ENCODE results near the gene TENM4. TPM values are rescaled to one million over a fixed set of nuclear protein-coding genes. Genes with fewer than 3 reads are reported as not detected.
"Not testable (repeated sequence)": the region's sequence is repeated elsewhere in the genome, so short reads cannot be mapped to it uniquely, and the experiment has no call there.

TENM4 gene
- total and polyA plus RNA-seq, 4 experiments from 2014 or later, result 0.25 to 0.28 TPM; not detected in 2

GRCh38 chr11:79196950-79197349 is 243.9 kb downstream of the TENM4 start:
- H3K27ac ChIP-seq (ENCODE audit: low read depth, low read length), result no peak overlapping the region
- H3K4me3 ChIP-seq (ENCODE audit: low read length in 2 of 2), result no peak overlapping the region
- no peak overlapping the region for H3K4me3 Mint-ChIP-seq
- no peak for DNase-seq
- no peaks in the 10 kb centered on the region for H3K36me3 Mint-ChIP-seq
- H3K27me3 Mint-ChIP-seq, result no peaks in the 10 kb centered on the region
- no peaks in the 10 kb centered on the region for H3K36me3 ChIP-seq (ENCODE audit: insufficient read depth, low read length)
- intact Hi-C loops (cut with micrococcal nuclease), result no loop called here
- H3K4me1 ChIP-seq (ENCODE audit: insufficient read depth, low read length), result no peaks in the 10 kb centered on the region
- H3K9me3 Mint-ChIP-seq, result peaks cover 0 to 6% (median 1%) of the 10 kb centered on the region in 8 donors
- CTCF ChIA-PET (ENCODE audit: partially characterized antibody), result no interaction called here
- H3K27me3 ChIP-seq (ENCODE audit: insufficient read depth, low read length), result no peaks in the 10 kb centered on the region
- no peak overlapping the region for H3K27ac Mint-ChIP-seq
- H3K9me3 ChIP-seq (ENCODE audit: control insufficient read depth in 1 of 2, low read length in 2 of 2), result no peaks in the 10 kb centered on the region
- POLR2A ChIA-PET (ENCODE audit: partially characterized antibody), result no interaction called here
- no peaks in the 10 kb centered on the region for H3K4me1 Mint-ChIP-seq

- Histone ChIP-seq H3K4me1 (ENCODE audit: insufficient read depth, low read length) (no peaks in the 10 kb centered on the region), H3K27me3 (ENCODE audit: insufficient read depth, low read length) (no peaks in the 10 kb centered on the region), H3K4me3 (ENCODE audit: low read length in 2 of 2) (no peak overlapping the region), H3K9me3 (ENCODE audit: control insufficient read depth in 1 of 2, low read length in 2 of 2) (no peaks in the 10 kb centered on the region), H3K27ac (ENCODE audit: low read depth, low read length) (no peak overlapping the region), H3K36me3 (ENCODE audit: insufficient read depth, low read length) (no peaks in the 10 kb centered on the region)
- H3K9me3 Mint-ChIP-seq, result peaks cover 0 to 6% (median 0%) of the 10 kb centered on the region in 8 donors
- no peaks in the 10 kb centered on the region for H3K36me3 Mint-ChIP-seq
- CTCF ChIA-PET (ENCODE audit: partially characterized antibody), result no interaction called here
- H3K27ac Mint-ChIP-seq, result no peak overlapping the region
- H3K27me3 Mint-ChIP-seq, result no peaks in the 10 kb centered on the region
- no peak for DNase-seq
- intact Hi-C loops (cut with micrococcal nuclease), result no loop called here
- POLR2A ChIA-PET (ENCODE audit: partially characterized antibody), result no interaction called here
- no peak overlapping the region for H3K4me3 Mint-ChIP-seq
- H3K4me1 Mint-ChIP-seq, result no peaks in the 10 kb centered on the region
Observed at GRCh38 chr11:79195209-79195608, 245.6 kb downstream of the TENM4 start.

- intact Hi-C loops (cut with micrococcal nuclease), result no loop called here
Observed at GRCh38 chr11:79193663-79194310, 247.0 kb downstream of the TENM4 start.

GRCh38 chr11:79192836-79193235 is 248.0 kb downstream of the TENM4 start:
- no peaks in the 10 kb centered on the region for H3K4me1 Mint-ChIP-seq
- intact Hi-C loops (cut with micrococcal nuclease), result no loop called here
- no peaks in the 10 kb centered on the region for H3K27me3 Mint-ChIP-seq
- Histone ChIP-seq H3K27ac (ENCODE audit: low read depth, low read length) (no peak overlapping the region), H3K4me1 (ENCODE audit: insufficient read depth, low read length) (no peaks in the 10 kb centered on the region), H3K27me3 (ENCODE audit: insufficient read depth, low read length) (no peaks in the 10 kb centered on the region), H3K36me3 (ENCODE audit: insufficient read depth, low read length) (no peaks in the 10 kb centered on the region), H3K9me3 (ENCODE audit: control insufficient read depth in 1 of 2, low read length in 2 of 2) (no peaks in the 10 kb centered on the region), H3K4me3 (ENCODE audit: low read length in 2 of 2) (no peak overlapping the region)
- POLR2A ChIA-PET (ENCODE audit: partially characterized antibody), result no interaction called here
- no peak overlapping the region for H3K4me3 Mint-ChIP-seq
- no peak overlapping the region for H3K27ac Mint-ChIP-seq
- H3K9me3 Mint-ChIP-seq, result peaks cover 0 to 6% (median 1%) of the 10 kb centered on the region in 8 donors
- no peak for DNase-seq
- CTCF ChIA-PET (ENCODE audit: partially characterized antibody), result no interaction called here
- no peaks in the 10 kb centered on the region for H3K36me3 Mint-ChIP-seq

More at GRCh38 chr11:79193663-79194310, 247.0 kb downstream of the TENM4 start:
- no peaks in the 10 kb centered on the region for H3K4me1 ChIP-seq (ENCODE audit: insufficient read depth, low read length)
- H3K36me3 ChIP-seq (ENCODE audit: insufficient read depth, low read length), result no peaks in the 10 kb centered on the region
- no peak for DNase-seq
- Mint-ChIP-seq H3K9me3 (peaks cover 0 to 6% (median 0%) of the 10 kb centered on the region in 8 donors), H3K4me1 (no peaks in the 10 kb centered on the region), H3K36me3 (no peaks in the 10 kb centered on the region), H3K27me3 (no peaks in the 10 kb centered on the region), H3K4me3 (no peak overlapping the region), H3K27ac (no peak overlapping the region)
- H3K4me3 ChIP-seq (ENCODE audit: low read length in 2 of 2), result no peak overlapping the region
- no peak overlapping the region for H3K27ac ChIP-seq (ENCODE audit: low read depth, low read length)
- POLR2A ChIA-PET (ENCODE audit: partially characterized antibody), result no interaction called here
- CTCF ChIA-PET (ENCODE audit: partially characterized antibody), result no interaction called here
- H3K27me3 ChIP-seq (ENCODE audit: insufficient read depth, low read length), result no peaks in the 10 kb centered on the region
- H3K9me3 ChIP-seq (ENCODE audit: control insufficient read depth in 1 of 2, low read length in 2 of 2), result no peaks in the 10 kb centered on the region

GRCh38 chr11:79191716-79192115 is 249.1 kb downstream of the TENM4 start:
- CTCF ChIA-PET (ENCODE audit: partially characterized antibody); H3K4me1 ChIP-seq (ENCODE audit: insufficient read depth, low read length); H3K9me3 Mint-ChIP-seq; POLR2A ChIA-PET (ENCODE audit: partially characterized antibody); intact Hi-C loops (cut with micrococcal nuclease); DNase-seq; H3K36me3 Mint-ChIP-seq; H3K36me3 ChIP-seq (ENCODE audit: insufficient read depth, low read length); H3K4me3 ChIP-seq (ENCODE audit: low read length in 2 of 2); H3K27me3 Mint-ChIP-seq; H3K27me3 ChIP-seq (ENCODE audit: insufficient read depth, low read length); H3K27ac Mint-ChIP-seq; H3K4me1 Mint-ChIP-seq; H3K4me3 Mint-ChIP-seq; H3K9me3 ChIP-seq (ENCODE audit: control insufficient read depth in 1 of 2, low read length in 2 of 2); H3K27ac ChIP-seq (ENCODE audit: low read depth, low read length): not testable (repeated sequence)

GRCh38 chr11:79190553-79190952 is 250.3 kb downstream of the TENM4 start:
- H3K27ac Mint-ChIP-seq; intact Hi-C loops (cut with micrococcal nuclease); H3K36me3 ChIP-seq (ENCODE audit: insufficient read depth, low read length); H3K36me3 Mint-ChIP-seq; H3K4me3 Mint-ChIP-seq; H3K27me3 ChIP-seq (ENCODE audit: insufficient read depth, low read length); H3K9me3 ChIP-seq (ENCODE audit: control insufficient read depth in 1 of 2, low read length in 2 of 2); POLR2A ChIA-PET (ENCODE audit: partially characterized antibody); H3K4me3 ChIP-seq (ENCODE audit: low read length in 2 of 2); CTCF ChIA-PET (ENCODE audit: partially characterized antibody); DNase-seq; H3K4me1 Mint-ChIP-seq; H3K9me3 Mint-ChIP-seq; H3K4me1 ChIP-seq (ENCODE audit: insufficient read depth, low read length); H3K27me3 Mint-ChIP-seq; H3K27ac ChIP-seq (ENCODE audit: low read depth, low read length): not testable (repeated sequence)

GRCh38 chr11:79189601-79190000 is 251.2 kb downstream of the TENM4 start:
- Histone ChIP-seq H3K4me3 (ENCODE audit: low read length in 2 of 2) (no peak overlapping the region), H3K9me3 (ENCODE audit: control insufficient read depth in 1 of 2, low read length in 2 of 2) (no peaks in the 10 kb centered on the region), H3K27ac (ENCODE audit: low read depth, low read length) (no peak overlapping the region), H3K4me1 (ENCODE audit: insufficient read depth, low read length) (no peaks in the 10 kb centered on the region), H3K36me3 (ENCODE audit: insufficient read depth, low read length) (no peaks in the 10 kb centered on the region), H3K27me3 (ENCODE audit: insufficient read depth, low read length) (no peaks in the 10 kb centered on the region)
- Mint-ChIP-seq H3K9me3 (peaks cover 0 to 6% (median 2%) of the 10 kb centered on the region in 8 donors), H3K4me3 (no peak overlapping the region), H3K27ac (no peak overlapping the region), H3K27me3 (no peaks in the 10 kb centered on the region), H3K36me3 (no peaks in the 10 kb centered on the region), H3K4me1 (no peaks in the 10 kb centered on the region)
- ChIA-PET POLR2A (ENCODE audit: partially characterized antibody) (no interaction called here), CTCF (ENCODE audit: partially characterized antibody) (no interaction called here)
- intact Hi-C loops (cut with micrococcal nuclease), result no loop called here
- DNase-seq, result no peak

GRCh38 chr11:79189055-79189454 is 251.8 kb downstream of the TENM4 start:
- DNase-seq, result no peak
- POLR2A ChIA-PET (ENCODE audit: partially characterized antibody), result no interaction called here
- intact Hi-C loops (cut with micrococcal nuclease), result no loop called here
- no peak overlapping the region for H3K4me3 ChIP-seq (ENCODE audit: low read length in 2 of 2)
- no peaks in the 10 kb centered on the region for H3K9me3 ChIP-seq (ENCODE audit: control insufficient read depth in 1 of 2, low read length in 2 of 2)
- no peaks in the 10 kb centered on the region for H3K27me3 ChIP-seq (ENCODE audit: insufficient read depth, low read length)
- H3K36me3 ChIP-seq (ENCODE audit: insufficient read depth, low read length), result no peaks in the 10 kb centered on the region
- H3K9me3 Mint-ChIP-seq, result peaks cover 0 to 3% (median 0%) of the 10 kb centered on the region in 8 donors
- no peaks in the 10 kb centered on the region for H3K27me3 Mint-ChIP-seq
- no peak overlapping the region for H3K27ac ChIP-seq (ENCODE audit: low read depth, low read length)
- no peak overlapping the region for H3K27ac Mint-ChIP-seq
- H3K4me1 ChIP-seq (ENCODE audit: insufficient read depth, low read length), result no peaks in the 10 kb centered on the region
- no peaks in the 10 kb centered on the region for H3K36me3 Mint-ChIP-seq
- CTCF ChIA-PET (ENCODE audit: partially characterized antibody), result no interaction called here
- no peak overlapping the region for H3K4me3 Mint-ChIP-seq
- no peaks in the 10 kb centered on the region for H3K4me1 Mint-ChIP-seq

All from CD4-positive, alpha-beta memory T cell (primary cell).